Liver (tissue), 9 donors: ENCODE measurements around the gene ZFYVE1. TPM values are rescaled to one million over a fixed set of nuclear protein-coding genes. Genes with fewer than 3 reads are reported as not detected.
A peak's percentile ranks its signal among the peaks of the same experiment; 100 is the strongest.
"Not testable (repeated sequence)": the region's sequence is repeated elsewhere in the genome, so short reads cannot be mapped to it uniquely, and the experiment has no call there.

Experiments used
- DNase-seq: peaks from one replicate; pipeline ENCODE4 v3.0.0-alpha.2; 2017; ENCODE audit warnings: low spot score
- H3K27ac ChIP-seq, 2 donors: one replicate each; pipeline ENCODE4 v1.7.0; 2013; ENCODE audit warnings: inconsistent platforms in 2 of 2, low read length in 2 of 2, control low read depth in 1 of 2, low read depth in 1 of 2, mild to moderate bottlenecking in 1 of 2
- H3K27me3 ChIP-seq, 4 donors: one replicate each; pipeline versions ENCODE4 v1.6.1 to v1.7.0; 2013; ENCODE audit warnings: low read length in 3 of 4, inconsistent platforms in 1 of 4, mild to moderate bottlenecking in 1 of 4, moderate library complexity in 1 of 4; ENCODE audit not compliant: control insufficient read depth in 4 of 4, insufficient read depth in 4 of 4
- H3K36me3 ChIP-seq, 4 donors: one replicate each; pipeline versions ENCODE4 v1.6.1 to v1.7.0; 2013; ENCODE audit warnings: low read length in 3 of 4, mild to moderate bottlenecking in 3 of 4, low read depth in 1 of 4, moderate library complexity in 1 of 4; ENCODE audit not compliant: control insufficient read depth in 4 of 4, insufficient read depth in 3 of 4
- H3K4me1 ChIP-seq, 4 donors: one replicate each; pipeline versions ENCODE4 v1.6.1 to v1.7.0; 2013; ENCODE audit warnings: low read length in 3 of 4, mild to moderate bottlenecking in 3 of 4, moderate library complexity in 1 of 4; ENCODE audit not compliant: control insufficient read depth in 4 of 4, insufficient read depth in 4 of 4
- H3K4me3 ChIP-seq, 3 donors: one replicate each; pipeline versions ENCODE4 v1.6.1 to v1.7.0; 2013; ENCODE audit warnings: low read length in 3 of 3, control low read depth in 1 of 3, low read depth in 1 of 3, mild to moderate bottlenecking in 1 of 3
- H3K9ac ChIP-seq, 2 donors: one replicate each; pipeline ENCODE4 v1.7.0; 2013; ENCODE audit warnings: low read length in 2 of 2, mild to moderate bottlenecking in 2 of 2, moderate library complexity in 2 of 2, control low read depth in 1 of 2, low read depth in 1 of 2
- H3K9me3 ChIP-seq, 4 donors: one replicate each; pipeline versions ENCODE4 v1.6.1 to v1.7.0; 2013; ENCODE audit warnings: low read length in 3 of 4; ENCODE audit not compliant: control insufficient read depth in 4 of 4
- EGR1 ChIP-seq, 2 donors: IDR thresholded peaks; 2 replicates each; pipeline ENCODE4 v1.6.1; 2016 to 2018; ENCODE audit warnings: antibody characterized with exemption in 2 of 2, low read depth in 2 of 2
- FOXA1 ChIP-seq: IDR thresholded peaks from 2 replicates; pipeline ENCODE4 v1.6.1; 2016; ENCODE audit warnings: antibody characterized with exemption
- FOXA2 ChIP-seq: IDR thresholded peaks from 2 replicates; pipeline ENCODE4 v1.6.1; 2016; ENCODE audit warnings: antibody characterized with exemption
- GABPA ChIP-seq, 2 donors: IDR thresholded peaks in 1 of 2; conservative IDR thresholded peaks in 1 of 2; 2 replicates each; pipeline ENCODE4 v1.6.1; 2016; ENCODE audit warnings: antibody characterized with exemption in 2 of 2, mild to moderate bottlenecking in 1 of 2, moderate library complexity in 1 of 2
- HNF4G ChIP-seq: IDR thresholded peaks from 2 replicates; pipeline ENCODE4 v1.6.1; 2016; ENCODE audit warnings: antibody characterized with exemption
- JUND ChIP-seq, 2 donors: IDR thresholded peaks; 2 replicates each; pipeline ENCODE4 v1.6.1; 2016; ENCODE audit warnings: antibody characterized with exemption in 2 of 2
- NR2F2 ChIP-seq: IDR thresholded peaks from 2 replicates; pipeline ENCODE4 v1.6.1; 2016; ENCODE audit warnings: antibody characterized with exemption
- RAD21 ChIP-seq, 2 donors: IDR thresholded peaks; 2 replicates each; pipeline ENCODE4 v1.6.1; 2016; ENCODE audit warnings: antibody characterized with exemption in 2 of 2, mild to moderate bottlenecking in 2 of 2
- RXRA ChIP-seq, 2 donors: IDR thresholded peaks; 2 replicates each; pipeline ENCODE4 v1.6.1; 2017 to 2018; ENCODE audit warnings: antibody characterized with exemption in 2 of 2, mild to moderate bottlenecking in 1 of 2
- TAF1 ChIP-seq: conservative IDR thresholded peaks from 2 replicates; pipeline ENCODE4 v1.6.1; 2016; ENCODE audit warnings: antibody characterized with exemption, mild to moderate bottlenecking
- YY1 ChIP-seq: IDR thresholded peaks from 2 replicates; pipeline ENCODE4 v1.6.1; 2016; ENCODE audit warnings: antibody characterized with exemption, mild to moderate bottlenecking
- WGBS: extraction: QIAGEN DNeasy Blood & Tissue Kit; methylation state at CpG from one replicate; pipeline ENCODE4 v1.1.7; 2013; 5-methylcytosine and 5-hydroxymethylcytosine counted together
- polyA plus RNA-seq, 2 donors: library from polyadenylated mRNA; stranded (reverse) in 1 of 2; unstranded in 1 of 2; fragments of 200-250 nt in 1 of 2; fragments of >200 nt in 1 of 2; fragmentation: Nextera tagmentation in 1 of 2; extraction: Ambion mirVana in 1 of 2; gene quantifications; one replicate each; pipeline versions ENCODE4 v1.2.1 to v1.2.3, GENCODE V29; 2013 to 2015
- total RNA-seq, 2 donors: library from RNA; depleted of rRNA; stranded (reverse); fragments of >200 nt; gene quantifications; one replicate each; pipeline ENCODE4 v1.2.3, GENCODE V29; 2014
- TF ChIP-seq, protein P1 (sequence below): IDR thresholded peaks from 2 replicates; pipeline ENCODE4 v1.6.1; 2016; ENCODE audit warnings: antibody characterized with exemption, mild to moderate bottlenecking
- TF ChIP-seq, protein P2 (sequence below): IDR thresholded peaks from 2 replicates; pipeline ENCODE4 v1.6.1; 2016; ENCODE audit warnings: antibody characterized with exemption
- TF ChIP-seq, protein P3 (sequence below): IDR thresholded peaks from 2 replicates; pipeline ENCODE4 v1.6.1; 2016; ENCODE audit warnings: antibody characterized with exemption
- TF ChIP-seq, protein P4 (sequence below): fragments of 150-350 bp; IDR thresholded peaks from 2 replicates; pipeline ENCODE4 v1.5.1; 2017; ENCODE audit warnings: improper control_type of control experiment, low read depth, low read length; ENCODE audit not compliant: missing input control
- TF ChIP-seq, protein P5 (sequence below): IDR thresholded peaks from 2 replicates; pipeline ENCODE4 v1.6.1; 2016; ENCODE audit warnings: antibody characterized with exemption
- donor health status: healthy.
- donor health status: healthy.
- donor health status: healthy.
- donor health status: healthy.
- donor health status: healthy.

The ZFYVE1 gene
- total and polyA plus RNA-seq, 4 donors = 5.8 to 13.5 (median 7.9) TPM

DNA sequence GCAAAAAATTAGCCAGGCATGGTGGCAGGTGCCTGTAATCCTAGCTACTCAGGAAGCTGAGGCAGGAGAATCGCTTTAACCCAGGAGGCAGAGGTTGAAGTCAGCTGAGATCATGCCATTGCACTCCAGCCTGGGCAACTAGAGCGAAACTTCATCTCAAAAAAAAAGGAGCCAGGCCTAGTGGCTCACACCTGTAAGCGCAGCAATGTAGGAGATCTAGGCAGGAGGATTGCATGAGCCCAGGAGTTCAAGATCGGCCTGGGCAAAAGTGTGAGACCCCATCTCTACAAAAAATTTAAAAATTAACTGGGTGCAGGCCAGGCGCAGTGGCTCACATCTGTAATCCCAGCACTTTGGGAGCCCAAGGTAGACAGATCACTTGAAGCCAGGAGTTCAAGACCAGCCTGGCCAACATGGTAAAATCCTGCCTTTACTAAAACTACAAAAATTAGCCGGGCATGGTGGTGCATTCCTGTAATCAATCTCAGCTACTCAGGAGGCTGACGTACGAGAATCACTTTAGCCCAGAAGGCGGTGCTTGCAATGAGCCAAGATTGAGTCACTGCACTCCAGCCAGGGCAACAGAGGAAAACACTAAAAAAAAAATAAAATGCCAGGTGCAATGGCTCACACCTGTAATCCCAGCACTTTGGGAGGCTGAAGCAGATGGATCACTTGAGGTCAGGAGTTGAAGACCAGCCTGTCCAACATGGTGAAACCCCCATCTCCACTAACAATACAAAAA is 10.0 kb upstream of the ZFYVE1 start:
- WGBS = 96% methylated on average over 9 of the region's 9 CpGs
- H3K4me1 ChIP-seq, H3K36me3 ChIP-seq, DNase-seq, H3K9ac ChIP-seq, H3K4me3 ChIP-seq, H3K9me3 ChIP-seq, H3K27ac ChIP-seq, H3K27me3 ChIP-seq: not testable (repeated sequence)

DNA sequence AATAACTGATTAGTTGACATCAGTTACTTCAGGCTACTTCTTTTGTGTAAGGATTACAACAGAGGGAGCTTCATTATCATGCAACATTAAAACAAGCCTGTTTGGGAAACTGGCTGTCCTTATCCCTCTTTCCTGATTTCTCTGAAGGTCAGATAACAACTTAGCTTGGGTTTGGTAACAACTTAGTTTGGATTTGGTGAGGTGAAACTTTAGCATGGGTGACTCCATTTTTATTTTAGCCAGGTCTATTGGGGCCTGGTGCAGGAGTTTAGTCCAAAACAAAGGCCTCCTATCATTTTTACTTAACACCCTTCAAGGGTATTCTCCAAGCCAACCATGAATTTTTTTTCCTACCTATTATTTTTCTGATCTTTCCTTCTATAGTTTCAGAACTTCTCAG is 1.1 kb upstream of the ZFYVE1 start:
- peaks cover 0 to 18% (median 15%) of the 10 kb centered on the region in 4 donors for H3K4me1 ChIP-seq
- H3K9me3 ChIP-seq = no peaks in the 10 kb centered on the region
- H3K27me3 ChIP-seq = no peaks in the 10 kb centered on the region
- no peak overlapping the region for H3K9ac ChIP-seq
- peak overlapping the region in 1 of 2 donors; percentile 25 for H3K27ac ChIP-seq
- no peak for DNase-seq
- peaks cover 0 to 7% (median 4%) of the 10 kb centered on the region in 4 donors for H3K36me3 ChIP-seq
- no peak overlapping the region for H3K4me3 ChIP-seq
- no peak for TF ChIP-seq HNF4G
- TF ChIP-seq GABPA (IDR thresholded peaks at IDR 0.05 in 1 of 2, conservative IDR thresholded peaks at IDR 0.05 in 1 of 2) = no peak
- no peak for TF ChIP-seq FOXA1
- TF ChIP-seq JUND (IDR thresholded peaks at IDR 0.05) = no peak
- no peak for TF ChIP-seq NR2F2
- TF ChIP-seq RAD21 (IDR thresholded peaks at IDR 0.05) = no peak
- TF ChIP-seq, protein P1, sequence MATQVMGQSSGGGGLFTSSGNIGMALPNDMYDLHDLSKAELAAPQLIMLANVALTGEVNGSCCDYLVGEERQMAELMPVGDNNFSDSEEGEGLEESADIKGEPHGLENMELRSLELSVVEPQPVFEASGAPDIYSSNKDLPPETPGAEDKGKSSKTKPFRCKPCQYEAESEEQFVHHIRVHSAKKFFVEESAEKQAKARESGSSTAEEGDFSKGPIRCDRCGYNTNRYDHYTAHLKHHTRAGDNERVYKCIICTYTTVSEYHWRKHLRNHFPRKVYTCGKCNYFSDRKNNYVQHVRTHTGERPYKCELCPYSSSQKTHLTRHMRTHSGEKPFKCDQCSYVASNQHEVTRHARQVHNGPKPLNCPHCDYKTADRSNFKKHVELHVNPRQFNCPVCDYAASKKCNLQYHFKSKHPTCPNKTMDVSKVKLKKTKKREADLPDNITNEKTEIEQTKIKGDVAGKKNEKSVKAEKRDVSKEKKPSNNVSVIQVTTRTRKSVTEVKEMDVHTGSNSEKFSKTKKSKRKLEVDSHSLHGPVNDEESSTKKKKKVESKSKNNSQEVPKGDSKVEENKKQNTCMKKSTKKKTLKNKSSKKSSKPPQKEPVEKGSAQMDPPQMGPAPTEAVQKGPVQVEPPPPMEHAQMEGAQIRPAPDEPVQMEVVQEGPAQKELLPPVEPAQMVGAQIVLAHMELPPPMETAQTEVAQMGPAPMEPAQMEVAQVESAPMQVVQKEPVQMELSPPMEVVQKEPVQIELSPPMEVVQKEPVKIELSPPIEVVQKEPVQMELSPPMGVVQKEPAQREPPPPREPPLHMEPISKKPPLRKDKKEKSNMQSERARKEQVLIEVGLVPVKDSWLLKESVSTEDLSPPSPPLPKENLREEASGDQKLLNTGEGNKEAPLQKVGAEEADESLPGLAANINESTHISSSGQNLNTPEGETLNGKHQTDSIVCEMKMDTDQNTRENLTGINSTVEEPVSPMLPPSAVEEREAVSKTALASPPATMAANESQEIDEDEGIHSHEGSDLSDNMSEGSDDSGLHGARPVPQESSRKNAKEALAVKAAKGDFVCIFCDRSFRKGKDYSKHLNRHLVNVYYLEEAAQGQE = no peak

DNA sequence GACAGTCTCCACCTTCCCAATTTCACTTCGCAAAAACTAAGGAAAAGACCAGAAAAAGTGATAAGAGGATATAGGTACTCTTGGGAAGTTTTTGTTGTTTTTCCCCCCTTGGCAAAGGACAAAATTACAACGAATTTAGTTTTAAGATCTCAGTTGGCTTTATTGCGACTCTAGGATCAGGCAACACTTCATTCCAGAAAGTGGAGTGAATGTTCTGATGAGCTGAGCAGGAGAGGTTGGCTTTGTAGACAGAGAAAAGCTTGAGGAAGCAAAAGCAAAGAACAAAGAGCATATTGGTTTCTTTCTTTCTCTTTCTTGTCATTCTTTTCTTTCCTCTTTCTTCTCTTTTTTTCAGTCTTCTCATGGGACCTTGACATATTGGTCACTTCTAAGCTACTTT is 640 bp upstream of the ZFYVE1 start:
- H3K9me3 ChIP-seq = no peaks in the 10 kb centered on the region
- H3K9ac ChIP-seq = no peak overlapping the region
- H3K27ac ChIP-seq = peak overlapping the region in 1 of 2 donors; percentile 4
- no peaks in the 10 kb centered on the region for H3K27me3 ChIP-seq
- peaks cover 1 to 7% (median 4%) of the 10 kb centered on the region in 4 donors for H3K36me3 ChIP-seq
- H3K4me1 ChIP-seq = peaks cover 3 to 21% (median 16%) of the 10 kb centered on the region in 4 donors
- no peak for DNase-seq
- 34% methylated on average over 3 of the region's 3 CpGs for WGBS
- H3K4me3 ChIP-seq = peak overlapping the region; percentile 37 to 97 (median 61)
- TF ChIP-seq, protein P2, sequence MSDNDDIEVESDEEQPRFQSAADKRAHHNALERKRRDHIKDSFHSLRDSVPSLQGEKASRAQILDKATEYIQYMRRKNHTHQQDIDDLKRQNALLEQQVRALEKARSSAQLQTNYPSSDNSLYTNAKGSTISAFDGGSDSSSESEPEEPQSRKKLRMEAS = no peak
- TF ChIP-seq, protein P3, sequence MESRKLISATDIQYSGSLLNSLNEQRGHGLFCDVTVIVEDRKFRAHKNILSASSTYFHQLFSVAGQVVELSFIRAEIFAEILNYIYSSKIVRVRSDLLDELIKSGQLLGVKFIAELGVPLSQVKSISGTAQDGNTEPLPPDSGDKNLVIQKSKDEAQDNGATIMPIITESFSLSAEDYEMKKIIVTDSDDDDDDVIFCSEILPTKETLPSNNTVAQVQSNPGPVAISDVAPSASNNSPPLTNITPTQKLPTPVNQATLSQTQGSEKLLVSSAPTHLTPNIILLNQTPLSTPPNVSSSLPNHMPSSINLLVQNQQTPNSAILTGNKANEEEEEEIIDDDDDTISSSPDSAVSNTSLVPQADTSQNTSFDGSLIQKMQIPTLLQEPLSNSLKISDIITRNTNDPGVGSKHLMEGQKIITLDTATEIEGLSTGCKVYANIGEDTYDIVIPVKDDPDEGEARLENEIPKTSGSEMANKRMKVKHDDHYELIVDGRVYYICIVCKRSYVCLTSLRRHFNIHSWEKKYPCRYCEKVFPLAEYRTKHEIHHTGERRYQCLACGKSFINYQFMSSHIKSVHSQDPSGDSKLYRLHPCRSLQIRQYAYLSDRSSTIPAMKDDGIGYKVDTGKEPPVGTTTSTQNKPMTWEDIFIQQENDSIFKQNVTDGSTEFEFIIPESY = no peak
- TF ChIP-seq YY1 = no peak
- TF ChIP-seq RAD21 (IDR thresholded peaks at IDR 0.05) = no peak
- TF ChIP-seq, protein P4, sequence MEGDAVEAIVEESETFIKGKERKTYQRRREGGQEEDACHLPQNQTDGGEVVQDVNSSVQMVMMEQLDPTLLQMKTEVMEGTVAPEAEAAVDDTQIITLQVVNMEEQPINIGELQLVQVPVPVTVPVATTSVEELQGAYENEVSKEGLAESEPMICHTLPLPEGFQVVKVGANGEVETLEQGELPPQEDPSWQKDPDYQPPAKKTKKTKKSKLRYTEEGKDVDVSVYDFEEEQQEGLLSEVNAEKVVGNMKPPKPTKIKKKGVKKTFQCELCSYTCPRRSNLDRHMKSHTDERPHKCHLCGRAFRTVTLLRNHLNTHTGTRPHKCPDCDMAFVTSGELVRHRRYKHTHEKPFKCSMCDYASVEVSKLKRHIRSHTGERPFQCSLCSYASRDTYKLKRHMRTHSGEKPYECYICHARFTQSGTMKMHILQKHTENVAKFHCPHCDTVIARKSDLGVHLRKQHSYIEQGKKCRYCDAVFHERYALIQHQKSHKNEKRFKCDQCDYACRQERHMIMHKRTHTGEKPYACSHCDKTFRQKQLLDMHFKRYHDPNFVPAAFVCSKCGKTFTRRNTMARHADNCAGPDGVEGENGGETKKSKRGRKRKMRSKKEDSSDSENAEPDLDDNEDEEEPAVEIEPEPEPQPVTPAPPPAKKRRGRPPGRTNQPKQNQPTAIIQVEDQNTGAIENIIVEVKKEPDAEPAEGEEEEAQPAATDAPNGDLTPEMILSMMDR = no peak
- no peak for TF ChIP-seq FOXA2
- TF ChIP-seq EGR1 (IDR thresholded peaks at IDR 0.05; ENCODE audit: low read depth in 2 of 2) = no peak
- TF ChIP-seq NR2F2 = no peak
- TF ChIP-seq RXRA (IDR thresholded peaks at IDR 0.05) = no peak
- TF ChIP-seq TAF1 = no peak
- no peak for TF ChIP-seq HNF4G
- no peak for TF ChIP-seq JUND (IDR thresholded peaks at IDR 0.05)
- TF ChIP-seq GABPA (IDR thresholded peaks at IDR 0.05 in 1 of 2, conservative IDR thresholded peaks at IDR 0.05 in 1 of 2) = no peak
- TF ChIP-seq, protein P5, sequence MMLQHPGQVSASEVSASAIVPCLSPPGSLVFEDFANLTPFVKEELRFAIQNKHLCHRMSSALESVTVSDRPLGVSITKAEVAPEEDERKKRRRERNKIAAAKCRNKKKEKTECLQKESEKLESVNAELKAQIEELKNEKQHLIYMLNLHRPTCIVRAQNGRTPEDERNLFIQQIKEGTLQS = no peak
